Keratinocyte (primary cell): ENCODE data around the gene GPRIN1.

ENCODE experiments used
- CTCF ChIP-seq, 3 experiments: IDR thresholded peaks in 1 of 3; conservative IDR thresholded peaks in 1 of 3; optimal IDR thresholded peaks in 1 of 3; 2 replicates in 2 of 3; 3 replicates in 1 of 3; pipeline versions ENCODE3 to v1.5.1; 2011; ENCODE audit warnings: low read length in 3 of 3, mild to moderate bottlenecking in 3 of 3, moderate library complexity in 2 of 3, control low read depth in 1 of 3, inconsistent platforms in 1 of 3; ENCODE audit not compliant: insufficient read depth in 2 of 3; ENCODE audit errors: extremely low read depth in 1 of 3
- EZH2 ChIP-seq: IDR thresholded peaks from one replicate; pipeline ENCODE4 v1.6.1; 2012; ENCODE audit warnings: inconsistent platforms, mild to moderate bottlenecking, low read length, moderate library complexity

- TF ChIP-seq CTCF (optimal IDR thresholded peaks at IDR 0.05 in 1 of 3, IDR thresholded peaks at IDR 0.05 in 1 of 3, conservative IDR thresholded peaks at IDR 0.05 in 1 of 3; ENCODE audit: extremely low read depth in 1 of 3, insufficient read depth in 2 of 3, low read length in 3 of 3): no peak
- no peak for TF ChIP-seq EZH2
Measured at GRCh38 chr5:176648474-176649194, 38.7 kb upstream of the GPRIN1 start.
